OCI-LY7 (cell line): ENCODE results near the gene ANGPTL8. TPM values are rescaled to one million over a fixed set of nuclear protein-coding genes. Genes with fewer than 3 reads are reported as not detected.

Experiments used
- BruUV-seq: library from RNA; stranded (reverse); fragments of 400-500 nt; replicated peaks from 2 replicates; lab custom pipeline; 2021; lab: Mats Ljungman, UMichigan
- CTCF ChIA-PET: fragments of 300-600 bp; sonication (Branson Sonifier 250); formaldehyde crosslinking; loops from one replicate; lab custom pipeline; 2022; ENCODE audit warnings: antibody characterized with exemption; ENCODE audit not compliant: unreplicated experiment; lab: Charles Lee
- POLR2A ChIA-PET: fragments of 300-600 bp; sonication (Branson Sonifier 250); formaldehyde crosslinking; loops from one replicate; lab custom pipeline; 2022; ENCODE audit warnings: antibody characterized with exemption; lab: Charles Lee
- DNase-seq: peaks from one replicate; pipeline ENCODE4 v3.0.0-alpha.2; 2015; ENCODE audit warnings: low spot score
- H2AFZ ChIP-seq: fragments of 200-600 bp; sonication (generic), shearing (Covaris generic); 2 replicates; pipeline ENCODE4 v1.6.1; 2014; ENCODE audit warnings: mild to moderate bottlenecking, antibody characterized with exemption, low read length, moderate library complexity
- H3K27ac ChIP-seq: fragments of 200-600 bp; sonication (generic); 2 replicates; pipeline ENCODE4 v1.5.1; 2014; ENCODE audit warnings: mixed run types, low read depth, mild to moderate bottlenecking, moderate library complexity, low read length, inconsistent platforms; ENCODE audit not compliant: poor library complexity, severe bottlenecking
- H3K36me3 ChIP-seq: fragments of 200-600 bp; sonication (generic); 2 replicates; pipeline ENCODE4 v1.6.1; 2014; ENCODE audit warnings: mild to moderate bottlenecking, antibody characterized with exemption, low read length, moderate library complexity, mixed read lengths; ENCODE audit not compliant: insufficient read depth
- H3K4me1 ChIP-seq: fragments of 200-600 bp; sonication (generic); 2 replicates; pipeline ENCODE4 v1.5.1; 2014; ENCODE audit warnings: mild to moderate bottlenecking, low read length; ENCODE audit not compliant: insufficient read depth, poor library complexity, severe bottlenecking
- H3K4me2 ChIP-seq: fragments of 200-600 bp; sonication (generic); 2 replicates; pipeline ENCODE4 v1.6.1; 2014; ENCODE audit warnings: mild to moderate bottlenecking, low read length
- H3K4me3 ChIP-seq: fragments of 200-600 bp; sonication (generic); 2 replicates; pipeline ENCODE4 v1.5.1; 2014; ENCODE audit warnings: mild to moderate bottlenecking, low read depth, low read length; ENCODE audit not compliant: poor library complexity, severe bottlenecking
- H3K79me2 ChIP-seq: fragments of 200-600 bp; sonication (generic); 2 replicates; pipeline ENCODE4 v1.6.1; 2016; ENCODE audit warnings: low read depth, mild to moderate bottlenecking, low read length, moderate library complexity, mixed read lengths; ENCODE audit not compliant: insufficient read depth
- H3K9me2 ChIP-seq: fragments of 200-600 bp; sonication (generic); 2 replicates; pipeline ENCODE4 v1.6.1; 2016; ENCODE audit warnings: mild to moderate bottlenecking, low read length, mixed read lengths; ENCODE audit not compliant: insufficient read depth
- H3K9me3 ChIP-seq: fragments of 200-600 bp; sonication (generic); 2 replicates; pipeline ENCODE4 v1.6.1; 2014; ENCODE audit warnings: mild to moderate bottlenecking, mixed run types, low read length, mixed read lengths
- H4K20me1 ChIP-seq: fragments of 200-600 bp; sonication (generic); 2 replicates; pipeline ENCODE4 v1.6.1; 2014; ENCODE audit warnings: mild to moderate bottlenecking, antibody characterized with exemption, low read length, moderate library complexity, mixed read lengths; ENCODE audit not compliant: insufficient read depth
- CTCF ChIP-seq: fragments of 200-600 bp; sonication (generic); conservative IDR thresholded peaks from 2 replicates; pipeline ENCODE4 v1.5.1; 2014; ENCODE audit warnings: mild to moderate bottlenecking, antibody characterized with exemption, low read length, moderate library complexity, mixed read lengths
- EZH2phosphoT487 ChIP-seq: fragments of 200-600 bp; sonication (generic); IDR thresholded peaks from 2 replicates; pipeline ENCODE4 v1.6.1; 2018; ENCODE audit warnings: low read depth, borderline replicate concordance, mild to moderate bottlenecking, mixed run types, antibody characterized with exemption, low read length, moderate library complexity, mixed read lengths
- intact Hi-C: fragments of 100-400 bp; cut with micrococcal nuclease; formaldehyde crosslinking; loops from one replicate; pipeline ENCODE4 v1.10.0; 2022; ENCODE audit not compliant: unreplicated experiment
- total RNA-seq, 2 experiments: library from RNA; depleted of rRNA in 1 of 2; stranded (reverse); fragments of >200 nt in 1 of 2; shearing (Covaris generic) in 1 of 2; gene quantifications; 2 replicates each; pipeline ENCODE4 v1.2.3, GENCODE V29; 2014 to 2022

The ANGPTL8 gene
- total RNA-seq, 2 experiments from 2014 or later = not detected

DNA sequence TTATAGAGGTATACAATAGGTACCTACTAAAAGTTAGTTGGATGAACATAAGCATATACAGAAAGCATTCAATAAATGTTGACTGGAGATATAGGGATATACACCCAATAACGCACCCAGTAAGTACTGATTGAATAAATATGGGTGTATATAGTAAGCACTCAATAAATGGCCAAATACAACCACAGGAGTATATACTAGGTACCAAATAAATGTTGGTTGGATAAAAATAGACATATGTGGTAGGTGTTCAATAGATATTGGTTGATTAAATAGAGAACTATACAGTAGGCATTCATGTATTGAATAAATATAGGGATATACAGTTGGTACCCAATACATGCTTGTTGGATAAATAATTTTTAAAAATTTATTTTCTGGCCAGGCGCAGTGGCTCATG is 9.4 kb downstream of the ANGPTL8 start:
- intact Hi-C loops = no loop called here
- BruUV-seq = no TSS peak
- no peak overlapping the region for H2AFZ ChIP-seq
- no peak for DNase-seq
- no peak overlapping the region for H3K27ac ChIP-seq
- ChIA-PET POLR2A (no interaction called here), CTCF (no interaction called here)
- TF ChIP-seq EZH2phosphoT487 (no peak), CTCF (no peak)
- no peaks in the 10 kb centered on the region for H3K79me2 ChIP-seq
- no peaks in the 10 kb centered on the region for H4K20me1 ChIP-seq
- no peak overlapping the region for H3K4me2 ChIP-seq
- no peaks in the 10 kb centered on the region for H3K9me2 ChIP-seq
- H3K9me3 ChIP-seq = no peaks in the 10 kb centered on the region
- H3K4me1 ChIP-seq = no peaks in the 10 kb centered on the region
- no peak overlapping the region for H3K4me3 ChIP-seq
- peaks cover 16% of the 10 kb centered on the region for H3K36me3 ChIP-seq

DNA sequence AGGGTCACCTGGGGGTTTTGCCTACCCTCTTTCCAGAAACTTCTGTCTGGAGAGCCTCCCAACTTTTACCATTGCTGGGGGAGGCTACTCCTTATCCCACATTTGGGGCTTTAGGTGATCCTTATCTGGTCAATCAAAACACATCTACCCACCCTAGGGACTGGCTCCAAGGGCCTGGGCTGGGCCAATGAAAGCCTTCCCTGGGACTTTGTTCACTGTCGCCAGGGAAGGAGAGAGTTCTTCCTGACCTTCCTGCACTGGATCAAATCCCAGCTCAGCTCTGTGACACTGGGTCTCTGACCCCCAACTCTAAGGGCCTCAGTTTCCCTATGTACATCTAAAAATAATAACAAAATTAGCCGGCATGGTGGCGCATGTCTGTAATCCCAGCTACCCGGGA is 11.8 kb downstream of the ANGPTL8 start:
- no peaks in the 10 kb centered on the region for H4K20me1 ChIP-seq
- ChIA-PET CTCF (no interaction called here), POLR2A (no interaction called here)
- no peak overlapping the region for H3K4me2 ChIP-seq
- H3K4me3 ChIP-seq = no peak overlapping the region
- no peaks in the 10 kb centered on the region for H3K9me2 ChIP-seq
- no peak for DNase-seq
- intact Hi-C loops = no loop called here
- H3K36me3 ChIP-seq = peaks cover 12% of the 10 kb centered on the region
- H3K79me2 ChIP-seq = no peaks in the 10 kb centered on the region
- no peak overlapping the region for H3K27ac ChIP-seq
- no peak overlapping the region for H2AFZ ChIP-seq
- BruUV-seq = no TSS peak
- no peaks in the 10 kb centered on the region for H3K9me3 ChIP-seq
- no peaks in the 10 kb centered on the region for H3K4me1 ChIP-seq
- no peak for TF ChIP-seq EZH2phosphoT487
- TF ChIP-seq CTCF = no peak

GRCh38 chr19:11251650-11252314 is 12.4 kb downstream of the ANGPTL8 start:
- H3K36me3 ChIP-seq = peaks cover 12% of the 10 kb centered on the region
- no TSS peak for BruUV-seq
- intact Hi-C loops = no loop called here
- H3K79me2 ChIP-seq = no peaks in the 10 kb centered on the region
- no peaks in the 10 kb centered on the region for H3K9me2 ChIP-seq
- H3K4me1 ChIP-seq = no peaks in the 10 kb centered on the region
- no peaks in the 10 kb centered on the region for H4K20me1 ChIP-seq
- no peak for DNase-seq
- H2AFZ ChIP-seq = no peak overlapping the region
- POLR2A ChIA-PET = no interaction called here
- H3K9me3 ChIP-seq = no peaks in the 10 kb centered on the region
- no peak overlapping the region for H3K4me3 ChIP-seq
- H3K27ac ChIP-seq = no peak overlapping the region
- H3K4me2 ChIP-seq = no peak overlapping the region
- CTCF ChIA-PET = no interaction called here
- TF ChIP-seq CTCF = no peak
- no peak for TF ChIP-seq EZH2phosphoT487
